Peyer's patch (tissue), 4 donors: ENCODE results near the gene CYB5RL. TPM values are rescaled to one million over a fixed set of nuclear protein-coding genes. Genes with fewer than 3 reads are reported as not detected.

ENCODE experiments used
- DNase-seq, 3 donors: peaks; one replicate each; pipeline ENCODE4 v3.0.0-alpha.2; 2017 to 2019
- H3K27ac ChIP-seq, 4 donors: fragments of 200-600 bp; sonication (generic); one replicate each; pipeline ENCODE4 v1.5.1; 2016 to 2019
- H3K27me3 ChIP-seq, 2 donors: fragments of 200-600 bp; sonication (generic); one replicate each; pipeline ENCODE4 v1.5.1; 2019
- H3K36me3 ChIP-seq, 3 donors: fragments of 200-600 bp; sonication (generic); one replicate each; pipeline ENCODE4 v1.5.1; 2016 to 2019
- H3K4me1 ChIP-seq, 4 donors: fragments of 200-600 bp; sonication (generic); one replicate each; pipeline ENCODE4 v1.5.1; 2016 to 2019
- H3K4me3 ChIP-seq, 4 donors: fragments of 200-600 bp; sonication (generic); 1 replicate in 3 of 4; 2 replicates in 1 of 4; pipeline ENCODE4 v1.5.1; 2016 to 2019; ENCODE audit warnings: mild to moderate bottlenecking in 1 of 4
- H3K9me3 ChIP-seq, 4 donors: fragments of 200-600 bp; sonication (generic); one replicate each; pipeline ENCODE4 v1.5.1; 2016 to 2019; ENCODE audit warnings: mild to moderate bottlenecking in 1 of 4
- POLR2A ChIP-seq, 2 donors: fragments of 450-650 bp; IDR thresholded peaks; one replicate each; pipeline ENCODE4 v1.5.1; 2017; ENCODE audit warnings: antibody characterized with exemption in 2 of 2, mild to moderate bottlenecking in 2 of 2, moderate library complexity in 2 of 2
- total RNA-seq, 4 donors: library from RNA; depleted of rRNA; stranded (reverse); fragments of >200 nt; gene quantifications; one replicate each; pipeline ENCODE4 v1.1.0, GENCODE V29; 2016
- TF ChIP-seq, protein P1 (sequence below), 6 experiments: fragments of 450-650 bp in 4 of 6; fragments of 200-600 bp in 2 of 6; sonication (generic) in 1 of 6; IDR thresholded peaks; one replicate each; pipeline ENCODE4 v1.5.1; 2017 to 2019; ENCODE audit warnings: antibody characterized with exemption in 6 of 6, mild to moderate bottlenecking in 3 of 6, moderate library complexity in 1 of 6

Gene CYB5RL
- total RNA-seq, 4 donors from 2014 or later: 3.9 to 11.5 (median 6.9) TPM

DNA sequence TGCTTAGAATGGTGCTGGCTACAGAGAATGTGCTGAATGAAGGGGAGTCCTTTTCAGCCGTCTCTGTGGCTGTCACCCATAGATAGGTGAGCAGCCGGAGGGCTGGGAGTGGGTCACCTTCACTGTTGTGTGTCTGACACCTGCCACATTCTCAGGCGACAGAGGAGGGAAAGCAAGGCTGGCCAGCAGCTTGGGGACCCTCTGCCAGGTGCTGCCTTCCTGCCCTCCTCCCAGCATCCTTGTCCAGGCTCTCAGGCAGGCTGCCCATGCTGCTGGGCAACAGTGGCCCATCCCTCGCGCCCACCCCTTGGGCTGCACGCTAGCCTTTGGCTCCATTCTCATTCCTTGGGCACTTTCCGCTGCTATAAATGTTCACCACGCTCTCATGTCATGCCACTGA is 22.1 kb downstream of the CYB5RL start:
- DNase-seq: no peak
- H3K4me3 ChIP-seq: no peak overlapping the region
- no peaks in the 10 kb centered on the region for H3K4me1 ChIP-seq
- H3K27ac ChIP-seq: no peak overlapping the region
- no peaks in the 10 kb centered on the region for H3K27me3 ChIP-seq
- no peak for TF ChIP-seq POLR2A (IDR thresholded peaks at IDR 0.05)
- TF ChIP-seq, protein P1, sequence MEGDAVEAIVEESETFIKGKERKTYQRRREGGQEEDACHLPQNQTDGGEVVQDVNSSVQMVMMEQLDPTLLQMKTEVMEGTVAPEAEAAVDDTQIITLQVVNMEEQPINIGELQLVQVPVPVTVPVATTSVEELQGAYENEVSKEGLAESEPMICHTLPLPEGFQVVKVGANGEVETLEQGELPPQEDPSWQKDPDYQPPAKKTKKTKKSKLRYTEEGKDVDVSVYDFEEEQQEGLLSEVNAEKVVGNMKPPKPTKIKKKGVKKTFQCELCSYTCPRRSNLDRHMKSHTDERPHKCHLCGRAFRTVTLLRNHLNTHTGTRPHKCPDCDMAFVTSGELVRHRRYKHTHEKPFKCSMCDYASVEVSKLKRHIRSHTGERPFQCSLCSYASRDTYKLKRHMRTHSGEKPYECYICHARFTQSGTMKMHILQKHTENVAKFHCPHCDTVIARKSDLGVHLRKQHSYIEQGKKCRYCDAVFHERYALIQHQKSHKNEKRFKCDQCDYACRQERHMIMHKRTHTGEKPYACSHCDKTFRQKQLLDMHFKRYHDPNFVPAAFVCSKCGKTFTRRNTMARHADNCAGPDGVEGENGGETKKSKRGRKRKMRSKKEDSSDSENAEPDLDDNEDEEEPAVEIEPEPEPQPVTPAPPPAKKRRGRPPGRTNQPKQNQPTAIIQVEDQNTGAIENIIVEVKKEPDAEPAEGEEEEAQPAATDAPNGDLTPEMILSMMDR (IDR thresholded peaks at IDR 0.05): no peak
- no peaks in the 10 kb centered on the region for H3K9me3 ChIP-seq
- H3K36me3 ChIP-seq: no peaks in the 10 kb centered on the region

DNA sequence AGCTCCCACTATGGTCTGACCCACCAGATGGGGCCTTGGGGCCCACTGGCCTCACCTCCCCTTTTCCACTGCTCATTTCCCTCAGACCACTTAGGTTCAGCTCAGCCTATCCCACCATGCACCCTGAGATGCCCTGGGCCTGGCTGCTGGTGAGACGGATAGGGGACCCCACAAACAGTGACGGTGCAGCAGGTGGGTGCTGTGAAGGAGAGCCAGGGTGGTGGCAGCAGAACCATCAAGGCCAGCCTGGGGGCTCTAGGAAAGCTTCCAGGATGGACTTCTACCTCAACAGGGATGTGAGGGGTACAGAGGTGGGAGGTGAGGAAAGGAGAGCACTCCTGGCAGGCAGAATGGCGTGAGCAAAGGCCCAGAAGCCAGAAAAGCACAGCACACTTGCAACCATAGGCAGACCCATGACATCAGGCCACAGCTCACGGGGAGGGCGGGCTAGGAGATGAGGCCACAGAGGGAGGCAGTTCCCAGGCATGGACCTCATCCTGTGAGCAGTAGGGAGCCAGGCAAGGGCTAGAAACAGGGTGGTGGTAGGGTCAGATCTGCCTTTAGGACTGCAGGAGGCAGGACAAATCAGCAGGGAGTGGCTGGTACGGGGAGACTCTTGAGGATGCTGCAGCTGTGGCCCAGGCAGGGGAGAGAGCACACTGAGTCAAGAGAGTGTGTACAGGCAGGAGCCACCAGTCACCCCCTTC is 23.1 kb downstream of the CYB5RL start:
- Histone ChIP-seq H3K36me3 (no peaks in the 10 kb centered on the region), H3K4me3 (no peak overlapping the region), H3K9me3 (no peaks in the 10 kb centered on the region), H3K4me1 (no peaks in the 10 kb centered on the region), H3K27ac (no peak overlapping the region), H3K27me3 (no peaks in the 10 kb centered on the region)
- TF ChIP-seq POLR2A (IDR thresholded peaks at IDR 0.05): no peak
- TF ChIP-seq, protein P1 (IDR thresholded peaks at IDR 0.05): no peak
- no peak for DNase-seq

DNA sequence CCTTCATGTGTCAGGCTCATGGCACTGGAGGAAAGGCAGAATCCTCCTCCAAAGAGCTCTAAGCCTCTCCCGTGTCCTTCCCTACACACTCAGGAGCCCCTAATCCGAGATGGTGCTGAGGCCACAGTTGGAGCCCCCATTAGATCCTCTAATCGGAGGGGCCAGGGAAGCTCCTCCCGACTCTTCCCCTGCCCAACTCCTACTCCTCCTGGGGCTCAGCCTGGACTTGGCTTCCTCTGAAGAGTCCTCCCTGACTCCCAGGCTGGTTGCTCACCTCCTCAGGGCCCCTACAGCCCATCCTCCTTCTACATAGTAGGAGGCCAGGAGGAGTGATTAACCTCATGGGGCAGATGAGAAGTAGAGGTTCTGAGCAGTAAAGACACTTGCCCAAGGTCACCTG is 25.7 kb downstream of the CYB5RL start:
- Histone ChIP-seq H3K4me3 (no peak overlapping the region), H3K36me3 (no peaks in the 10 kb centered on the region), H3K4me1 (no peaks in the 10 kb centered on the region), H3K27ac (no peak overlapping the region), H3K27me3 (no peaks in the 10 kb centered on the region), H3K9me3 (no peaks in the 10 kb centered on the region)
- TF ChIP-seq POLR2A (IDR thresholded peaks at IDR 0.05): no peak
- TF ChIP-seq, protein P1 (IDR thresholded peaks at IDR 0.05): no peak
- no peak for DNase-seq

DNA sequence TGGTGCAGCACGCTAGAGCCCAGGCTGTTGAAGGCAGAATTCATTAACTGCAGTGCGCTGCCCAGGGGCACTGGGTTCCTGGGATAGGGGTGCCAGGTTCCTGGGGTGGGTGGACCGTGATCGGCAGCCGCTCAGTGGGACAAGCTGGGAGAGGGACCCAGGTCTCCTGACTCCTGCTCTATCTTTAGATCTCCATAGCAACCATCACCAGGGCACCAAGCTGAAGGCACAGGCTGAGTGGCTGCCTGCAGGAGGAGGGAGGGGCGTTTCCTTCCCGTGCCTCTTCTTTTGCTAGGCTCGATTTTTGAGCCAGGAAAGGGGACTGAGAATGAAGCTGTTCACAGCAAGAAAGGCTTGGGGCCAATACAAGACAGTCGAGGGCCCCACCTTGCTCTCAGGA is 26.1 kb downstream of the CYB5RL start:
- Histone ChIP-seq H3K27ac (no peak overlapping the region), H3K27me3 (no peaks in the 10 kb centered on the region), H3K36me3 (no peaks in the 10 kb centered on the region), H3K4me3 (no peak overlapping the region), H3K9me3 (no peaks in the 10 kb centered on the region), H3K4me1 (no peaks in the 10 kb centered on the region)
- no peak for DNase-seq
- TF ChIP-seq, protein P1 (IDR thresholded peaks at IDR 0.05): no peak
- TF ChIP-seq POLR2A (IDR thresholded peaks at IDR 0.05): no peak

DNA sequence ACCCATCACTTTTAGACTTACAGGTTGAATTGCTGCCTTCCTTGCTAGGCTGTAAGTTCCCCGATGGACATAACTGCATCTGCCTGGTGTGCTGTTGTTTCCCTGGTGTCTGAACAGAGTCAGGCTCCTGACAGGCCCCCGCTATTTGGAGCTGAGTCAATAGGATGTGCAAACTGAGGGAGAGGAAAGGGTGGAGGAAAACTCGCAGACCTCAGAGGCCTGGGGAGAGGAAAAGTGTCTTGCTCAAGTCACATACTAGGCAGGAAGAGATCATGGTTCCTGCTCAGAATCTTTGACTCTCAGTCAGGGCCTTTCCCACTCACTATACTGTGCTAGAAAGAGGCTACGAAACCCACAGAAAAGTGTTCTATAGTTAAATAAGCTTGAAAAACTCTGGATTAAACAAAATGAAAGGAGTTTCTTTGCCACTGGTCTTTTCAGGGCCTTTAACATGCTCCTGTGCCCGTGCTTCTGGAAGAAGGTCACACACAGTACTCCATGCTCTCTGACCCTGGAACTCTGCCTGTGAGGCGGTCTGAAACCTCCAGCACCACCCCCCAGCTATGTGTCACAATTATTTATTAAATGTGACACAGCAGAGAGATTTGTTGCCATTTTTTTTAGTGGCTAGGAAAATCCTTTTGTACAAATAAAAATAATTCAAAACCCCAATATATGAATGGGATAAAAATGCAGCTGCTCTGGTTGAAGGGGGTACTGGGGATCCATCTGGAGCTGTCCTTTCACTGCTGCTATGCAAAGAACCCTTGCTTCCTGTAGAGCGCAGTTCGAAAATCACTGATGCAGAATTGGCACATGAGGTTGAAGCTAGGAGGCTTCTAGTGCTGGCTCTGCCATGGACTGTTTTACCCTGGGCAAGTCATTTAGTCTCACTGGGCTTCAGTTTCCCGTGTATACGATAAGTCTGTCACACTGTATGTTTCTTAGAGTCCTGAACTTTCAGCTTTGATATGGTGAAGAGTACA is 26.9 kb downstream of the CYB5RL start:
- Histone ChIP-seq H3K27me3 (no peaks in the 10 kb centered on the region), H3K27ac (no peak overlapping the region), H3K4me3 (no peak overlapping the region), H3K36me3 (no peaks in the 10 kb centered on the region), H3K9me3 (no peaks in the 10 kb centered on the region), H3K4me1 (no peaks in the 10 kb centered on the region)
- DNase-seq: no peak
- TF ChIP-seq POLR2A (IDR thresholded peaks at IDR 0.05): no peak
- TF ChIP-seq, protein P1 (IDR thresholded peaks at IDR 0.05): no peak
